Measurements from ENCODE around the gene COX8A. TPM values are rescaled to one million over a fixed set of nuclear protein-coding genes. Genes with fewer than 3 reads are reported as not detected.
A peak's percentile ranks its signal among the peaks of the same experiment; 100 is the strongest.
"Not testable (repeated sequence)": the region's sequence is repeated elsewhere in the genome, so short reads cannot be mapped to it uniquely, and the experiment has no call there.

COX8A gene
- total RNA-seq, 1 experiment from 2014 or later = 461 TPM

GRCh38 chr11:63966444-63966843, 8.0 kb upstream of the COX8A start:
- POLR2A ChIA-PET = no interaction called here
- no peaks in the 10 kb centered on the region for H3K27me3 Mint-ChIP-seq (ENCODE audit: insufficient read depth, unreplicated experiment)

GRCh38 chr11:63969461-63969860, 5.0 kb upstream of the COX8A start:
- Mint-ChIP-seq H3K4me1 (ENCODE audit: insufficient read depth, unreplicated experiment) (no peaks in the 10 kb centered on the region), H3K36me3 (ENCODE audit: insufficient read depth, unreplicated experiment) (no peaks in the 10 kb centered on the region), H3K4me3 (ENCODE audit: unreplicated experiment) (no peak overlapping the region), H3K27me3 (ENCODE audit: insufficient read depth, unreplicated experiment) (no peaks in the 10 kb centered on the region), H3K9me3 (ENCODE audit: unreplicated experiment) (no peaks in the 10 kb centered on the region), H3K27ac (ENCODE audit: low read depth, unreplicated experiment) (no peak overlapping the region)
- intact Hi-C loops (cut with micrococcal nuclease) = no loop called here
- DNase-seq (ENCODE audit: unreplicated experiment) = no peak
- no peak for TF ChIP-seq CTCF (IDR thresholded peaks at IDR 0.05; ENCODE audit: unreplicated experiment)
- BruUV-seq (replicated peaks) = no TSS peak
- ChIA-PET POLR2A (interaction anchor here (1.0 to 1.3 kb wide), 2 partner anchors 12 to 15 kb away, joined by 3 to 5 read pairs; no protein-coding TSS in a partner anchor), CTCF (interaction anchor here (0.6 kb wide), 2 partner anchors 180 to 1101 kb away, joined by 3 to 4 read pairs; no protein-coding TSS in a partner anchor)

More at GRCh38 chr11:63966444-63966843, 8.0 kb upstream of the COX8A start:
- CTCF ChIA-PET = interaction anchor here (0.6 to 2.1 kb wide), 4 partner anchors 21 to 324 kb away, joined by 3 to 12 read pairs (median 3); no protein-coding TSS in a partner anchor
- H3K9me3 Mint-ChIP-seq (ENCODE audit: unreplicated experiment) = no peaks in the 10 kb centered on the region
- intact Hi-C loops (cut with micrococcal nuclease) = no loop called here
- no peak for DNase-seq (ENCODE audit: unreplicated experiment)
- BruUV-seq (replicated peaks) = no TSS peak
- H3K4me3 Mint-ChIP-seq (ENCODE audit: unreplicated experiment) = no peak overlapping the region
- H3K27ac Mint-ChIP-seq (ENCODE audit: low read depth, unreplicated experiment) = no peak overlapping the region
- peaks cover 5% of the 10 kb centered on the region for H3K4me1 Mint-ChIP-seq (ENCODE audit: insufficient read depth, unreplicated experiment)
- TF ChIP-seq CTCF (IDR thresholded peaks at IDR 0.05; ENCODE audit: unreplicated experiment) = no peak
- H3K36me3 Mint-ChIP-seq (ENCODE audit: insufficient read depth, unreplicated experiment) = no peaks in the 10 kb centered on the region

- Mint-ChIP-seq H3K9me3 (ENCODE audit: unreplicated experiment) (no peaks in the 10 kb centered on the region), H3K27ac (ENCODE audit: low read depth, unreplicated experiment) (no peak overlapping the region), H3K4me3 (ENCODE audit: unreplicated experiment) (no peak overlapping the region), H3K4me1 (ENCODE audit: insufficient read depth, unreplicated experiment) (peaks cover 3% of the 10 kb centered on the region), H3K36me3 (ENCODE audit: insufficient read depth, unreplicated experiment) (peaks cover 3% of the 10 kb centered on the region), H3K27me3 (ENCODE audit: insufficient read depth, unreplicated experiment) (no peaks in the 10 kb centered on the region)
- no peak for DNase-seq (ENCODE audit: unreplicated experiment)
- CTCF ChIA-PET = interaction anchor here (0.5 to 0.6 kb wide), 2 partner anchors 148 to 214 kb away, joined by 3 to 6 read pairs; no protein-coding TSS in a partner anchor
- no peak for TF ChIP-seq CTCF (IDR thresholded peaks at IDR 0.05; ENCODE audit: unreplicated experiment)
- BruUV-seq (replicated peaks) = no TSS peak
- intact Hi-C loops (cut with micrococcal nuclease) = no loop called here
- POLR2A ChIA-PET = no interaction called here
Measured at GRCh38 chr11:63970902-63971301, 3.5 kb upstream of the COX8A start.

GRCh38 chr11:63973912-63974258, 535 bp upstream of the COX8A start:
- not testable (repeated sequence) for BruUV-seq (replicated peaks)

More at GRCh38 chr11:63973912-63974258, 535 bp upstream of the COX8A start:
- intact Hi-C loops (cut with micrococcal nuclease); DNase-seq (ENCODE audit: unreplicated experiment); H3K4me1 Mint-ChIP-seq (ENCODE audit: insufficient read depth, unreplicated experiment); H3K9me3 Mint-ChIP-seq (ENCODE audit: unreplicated experiment); H3K27me3 Mint-ChIP-seq (ENCODE audit: insufficient read depth, unreplicated experiment): not testable (repeated sequence)
- peaks cover 30% of the 10 kb centered on the region for H3K36me3 Mint-ChIP-seq (ENCODE audit: insufficient read depth, unreplicated experiment)
- ChIA-PET CTCF (interaction anchor here (0.8 kb wide), 1 partner anchor 102 kb away, joined by 5 read pairs; no protein-coding TSS in a partner anchor), POLR2A (interaction anchor here (0.7 to 3.2 kb wide), 16 partner anchors 9 to 1247 kb away, joined by 3 to 36 read pairs (median 4); partner anchors contain the start of genes HNRNPUL2, MARK2, NAA40 and OTUB1)
- peak overlapping the region; percentile 99 for H3K27ac Mint-ChIP-seq (ENCODE audit: low read depth, unreplicated experiment)
- peak overlapping the region; percentile 99 for H3K4me3 Mint-ChIP-seq (ENCODE audit: unreplicated experiment)
